Hindlimb muscle (tissue), 1 donor: ENCODE measurements around the gene ZDHHC18. TPM values are rescaled to one million over a fixed set of nuclear protein-coding genes. Genes with fewer than 3 reads are reported as not detected.
"Not testable (repeated sequence)": the region's sequence is repeated elsewhere in the genome, so short reads cannot be mapped to it uniquely, and the experiment has no call there.

Experiments
- DNase-seq: peaks from one replicate; pipeline ENCODE4 v3.0.0-alpha.2; 2013
- polyA plus RNA-seq: library from polyadenylated mRNA; unstranded; fragments of 120-200 nt; gene quantifications from one replicate; pipeline ENCODE4 v1.2.1, GENCODE V29; 2013; ENCODE audit not compliant: insufficient read length

The ZDHHC18 gene
- polyA plus RNA-seq, 1 donor: 18.6 TPM

GRCh38 chr1:26858891-26859640 is 32.6 kb downstream of the ZDHHC18 start:
- DNase-seq: no peak

DNA sequence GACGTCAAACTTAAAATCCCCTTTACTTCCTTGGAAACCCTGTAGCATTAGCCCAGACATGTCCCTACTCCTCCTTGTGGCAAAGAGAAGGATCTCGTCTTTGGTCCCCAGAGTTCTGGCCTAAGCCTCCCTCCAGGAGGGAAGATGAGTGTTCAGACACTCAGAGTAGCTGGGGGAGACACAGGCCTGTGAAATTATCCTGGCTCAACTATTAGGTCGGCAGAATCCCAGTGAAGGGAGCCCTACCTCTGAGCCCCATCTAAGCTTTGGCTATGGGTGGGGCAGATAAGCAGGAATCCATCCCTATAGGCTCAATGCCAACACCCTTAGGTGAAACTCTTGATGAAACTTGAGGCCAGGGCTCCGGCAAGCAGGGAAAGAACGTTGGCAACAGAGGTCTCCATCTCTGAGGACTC is 34.8 kb downstream of the ZDHHC18 start:
- DNase-seq: no peak

GRCh38 chr1:26861889-26862378 is 35.4 kb downstream of the ZDHHC18 start:
- DNase-seq: no peak

DNA sequence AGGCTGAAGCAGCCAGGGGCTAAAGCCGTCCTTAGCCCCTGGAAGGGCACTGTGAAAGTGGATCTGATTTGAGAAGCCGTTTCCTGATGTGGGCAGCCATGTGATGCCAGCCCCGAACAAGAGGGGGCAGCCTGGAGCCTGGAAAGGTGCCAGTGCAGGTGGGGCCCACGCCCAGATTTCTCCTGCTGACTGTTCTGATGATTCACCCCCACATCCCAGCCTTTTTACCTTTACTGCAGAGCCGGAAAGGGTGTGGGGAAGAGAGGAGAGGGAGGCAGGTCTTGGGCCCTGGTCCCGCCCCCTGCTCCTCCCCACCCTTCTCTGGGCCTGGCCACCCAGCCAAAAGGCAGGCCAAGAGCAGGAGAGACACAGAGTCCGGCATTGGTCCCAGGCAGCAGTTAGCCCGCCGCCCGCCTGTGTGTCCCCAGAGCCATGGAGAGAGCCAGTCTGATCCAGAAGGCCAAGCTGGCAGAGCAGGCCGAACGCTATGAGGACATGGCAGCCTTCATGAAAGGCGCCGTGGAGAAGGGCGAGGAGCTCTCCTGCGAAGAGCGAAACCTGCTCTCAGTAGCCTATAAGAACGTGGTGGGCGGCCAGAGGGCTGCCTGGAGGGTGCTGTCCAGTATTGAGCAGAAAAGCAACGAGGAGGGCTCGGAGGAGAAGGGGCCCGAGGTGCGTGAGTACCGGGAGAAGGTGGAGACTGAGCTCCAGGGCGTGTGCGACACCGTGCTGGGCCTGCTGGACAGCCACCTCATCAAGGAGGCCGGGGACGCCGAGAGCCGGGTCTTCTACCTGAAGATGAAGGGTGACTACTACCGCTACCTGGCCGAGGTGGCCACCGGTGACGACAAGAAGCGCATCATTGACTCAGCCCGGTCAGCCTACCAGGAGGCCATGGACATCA is 36.5 kb downstream of the ZDHHC18 start, which contains the start of gene SFN:
Gene SFN (plus strand): TSS at position 369 of the 904 bp plus-strand sequence. CDS start 64 bp downstream, at position 433.
- DNase-seq: no peak

- DNase-seq: no peak
Observed at GRCh38 chr1:26863685-26864077, 37.2 kb downstream of the ZDHHC18 start.

- peak; percentile 98 for DNase-seq
Observed at GRCh38 chr1:26864610-26865480, 38.4 kb downstream of the ZDHHC18 start.

- DNase-seq: not testable (repeated sequence)
Observed at GRCh38 chr1:26873097-26873496, 46.6 kb downstream of the ZDHHC18 start.

DNA sequence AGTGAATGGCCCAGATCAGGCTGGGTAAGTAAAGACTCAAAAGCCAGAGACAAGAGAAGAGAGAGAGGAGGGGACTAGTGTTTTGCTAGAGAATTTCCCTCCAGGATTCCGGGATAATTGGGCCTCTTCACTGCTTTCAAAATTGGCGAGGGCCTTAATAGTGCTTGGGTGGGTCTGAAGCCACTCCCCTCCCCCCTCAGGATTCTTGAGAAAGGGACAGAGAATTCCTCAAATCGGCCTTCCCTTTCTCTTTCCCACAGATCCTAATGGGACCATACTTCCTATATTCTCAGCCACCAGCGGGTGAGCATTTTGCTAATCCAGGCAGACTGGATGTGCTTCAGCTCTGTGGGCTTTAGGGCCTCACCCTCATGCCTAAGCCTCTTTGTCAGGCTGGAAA is 48.4 kb downstream of the ZDHHC18 start:
- no peak for DNase-seq

GRCh38 chr1:26877326-26877725 is 50.8 kb downstream of the ZDHHC18 start:
- DNase-seq: no peak

DNA sequence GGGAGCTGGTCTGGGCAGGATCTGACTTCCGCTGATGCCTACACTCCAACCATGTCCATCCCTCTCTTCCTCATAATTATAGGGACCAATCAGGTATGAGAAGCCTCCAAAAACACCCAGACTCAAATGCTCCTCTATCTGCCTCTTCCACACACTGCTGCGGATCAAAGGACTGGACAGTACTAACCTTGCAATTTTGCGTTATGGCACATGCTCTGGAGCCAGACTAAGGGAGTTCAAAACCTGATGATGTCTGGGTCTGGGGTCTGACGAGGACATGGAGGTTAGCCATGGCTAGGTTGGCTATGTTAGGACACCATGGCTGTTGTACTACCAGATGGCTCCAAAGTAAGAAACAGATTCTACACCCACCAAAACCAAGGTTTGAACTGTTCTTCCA is 53.3 kb downstream of the ZDHHC18 start:
- no peak for DNase-seq

DNA sequence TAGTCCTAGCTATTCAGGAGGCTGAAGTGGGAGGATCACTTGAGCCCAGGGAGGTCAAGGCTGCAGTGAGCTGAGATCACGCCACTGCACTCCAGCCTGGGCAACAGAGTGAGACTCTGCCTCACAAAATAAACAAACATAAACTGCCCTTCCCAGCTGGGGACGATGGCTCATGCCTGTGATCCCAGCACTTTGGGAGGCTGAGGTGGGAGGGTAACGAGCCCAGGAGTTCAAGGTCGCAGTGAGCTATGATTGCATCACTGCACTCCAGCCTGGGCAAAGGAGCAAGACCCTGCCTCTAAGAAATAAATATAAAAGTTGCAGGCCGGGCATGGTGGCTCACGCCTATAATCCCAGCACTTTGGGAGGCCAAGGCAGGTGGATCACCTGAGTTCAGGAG is 55.1 kb downstream of the ZDHHC18 start:
- DNase-seq: not testable (repeated sequence)

GRCh38 chr1:26882696-26883463 is 56.4 kb downstream of the ZDHHC18 start:
- DNase-seq: no peak

GRCh38 chr1:26887125-26887524 is 60.6 kb downstream of the ZDHHC18 start:
- no peak for DNase-seq

- DNase-seq: no peak
Observed at GRCh38 chr1:26888231-26888630, 61.7 kb downstream of the ZDHHC18 start.

- DNase-seq: peak; percentile 87
Observed at GRCh38 chr1:26889551-26890466, 63.3 kb downstream of the ZDHHC18 start, which contains the start of gene GPN2. Gene GPN2 (minus strand): TSS chr1:26890283. CDS start chr1:26890096, 187 bp downstream.

DNA sequence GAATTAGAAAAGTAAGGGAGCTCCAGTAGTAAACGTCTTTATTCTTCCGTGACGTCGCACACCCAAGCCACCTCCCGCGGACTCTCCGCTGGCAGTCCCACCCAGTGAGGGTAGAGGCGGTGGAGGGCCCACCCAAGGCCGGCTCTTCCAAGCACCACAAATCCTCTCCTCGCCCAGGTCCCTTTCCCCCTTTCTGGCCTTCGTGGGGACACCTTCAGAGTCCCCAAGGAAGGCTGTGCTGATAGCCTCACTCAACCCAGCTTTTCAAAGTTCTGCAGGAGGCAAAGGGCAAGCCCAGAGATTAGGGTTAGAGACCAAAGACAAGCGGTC is 63.9 kb downstream of the ZDHHC18 start:
- peak; percentile 12 for DNase-seq

DNA sequence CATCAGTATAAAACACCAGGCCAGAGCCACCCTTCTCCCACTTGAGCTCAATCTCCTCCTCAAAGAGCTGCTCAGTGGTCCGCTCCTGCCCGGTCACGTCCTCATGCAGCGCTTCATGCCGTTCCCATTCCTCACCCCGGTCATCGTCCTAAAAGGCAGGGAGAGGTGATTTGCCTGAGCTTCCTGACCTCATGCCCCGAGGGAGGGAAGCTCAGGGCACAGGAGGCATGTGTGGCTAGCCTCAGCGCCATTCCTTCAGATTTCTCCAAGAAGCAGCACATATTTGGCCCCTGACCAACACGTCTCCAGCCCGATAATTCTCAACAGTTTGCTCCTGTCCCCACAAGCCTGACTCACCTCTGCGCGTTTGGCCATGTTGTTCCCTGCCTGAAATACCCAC is 67.8 kb downstream of the ZDHHC18 start:
- no peak for DNase-seq

DNA sequence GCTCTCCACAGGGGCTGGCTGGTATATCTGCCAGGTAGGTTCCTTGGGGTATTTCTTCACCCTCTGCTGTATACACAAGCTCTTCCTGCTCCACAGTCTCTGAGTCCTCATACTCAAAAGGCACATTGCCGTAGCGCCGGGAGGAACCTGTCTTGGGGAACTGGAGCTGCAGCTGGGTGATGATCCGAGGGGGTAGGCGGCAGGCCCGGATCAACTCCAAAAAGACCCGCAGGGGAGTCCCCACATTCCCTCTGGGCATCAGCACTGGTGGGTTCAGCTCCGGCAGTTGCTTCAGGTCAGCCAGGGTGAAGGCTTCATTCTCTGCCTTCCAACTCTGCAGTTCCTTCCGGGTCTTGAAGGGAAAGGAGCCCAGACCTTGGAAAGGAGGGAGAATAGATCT is 70.9 kb downstream of the ZDHHC18 start:
- DNase-seq: no peak

DNA sequence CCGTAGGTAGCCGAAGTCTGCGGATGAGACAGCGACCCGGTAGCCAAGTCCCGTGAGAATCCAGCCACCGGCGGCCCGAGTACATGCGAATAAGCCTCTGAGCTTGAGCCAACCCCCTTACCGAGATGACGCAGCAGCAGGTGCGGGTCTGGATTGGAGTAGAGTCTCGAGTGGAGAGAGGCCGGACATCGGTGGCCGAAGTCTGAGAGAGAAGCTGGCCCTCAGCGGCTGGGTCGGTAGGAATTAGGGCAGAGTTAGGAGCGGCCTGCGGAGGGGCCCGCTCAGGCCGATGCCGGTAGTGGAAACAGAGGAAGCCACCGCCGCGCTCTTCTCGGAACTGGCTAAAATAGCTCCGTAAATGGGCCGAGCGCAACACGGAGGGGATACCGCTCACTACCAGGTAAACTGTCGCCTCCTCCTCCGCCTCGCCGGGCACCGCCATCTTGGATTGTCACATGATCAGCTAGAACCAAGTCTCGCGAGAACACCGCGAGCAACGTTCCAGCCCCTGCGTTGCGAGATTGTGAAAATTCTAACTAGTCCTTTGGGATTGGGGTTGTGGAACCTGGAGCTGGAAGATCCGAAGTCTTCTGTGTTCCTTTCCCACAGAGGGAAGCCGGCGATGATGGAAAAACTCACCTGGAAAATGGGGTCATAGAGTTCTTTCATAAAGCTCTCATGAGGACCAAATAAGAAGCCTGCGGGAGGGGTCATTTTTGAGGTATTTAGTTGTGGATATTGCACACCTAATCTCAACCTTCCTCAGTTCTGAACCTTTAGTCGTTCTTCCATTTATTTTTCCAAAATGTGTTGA is 73.7 kb downstream of the ZDHHC18 start, which contains the start of gene GPATCH3:
Gene GPATCH3 (minus strand): TSS at position 467 of the 814 bp plus-strand sequence. CDS start 25 bp downstream, at position 442.
- peak; percentile 91 for DNase-seq
